HG03175 (cell line): ENCODE measurements around the gene MRPL16.

Experiments used
- ATAC-seq: cut with Tn5 transposase; IDR thresholded peaks from one replicate; pipeline ENCODE4 v1.9.1; 2021; ENCODE audit warnings: mild to moderate bottlenecking, moderate library complexity; ENCODE audit not compliant: unreplicated experiment

Gene MRPL16

GRCh38 chr11:59776210-59777066 is 34.1 kb downstream of the MRPL16 start:
- no peak for ATAC-seq

DNA sequence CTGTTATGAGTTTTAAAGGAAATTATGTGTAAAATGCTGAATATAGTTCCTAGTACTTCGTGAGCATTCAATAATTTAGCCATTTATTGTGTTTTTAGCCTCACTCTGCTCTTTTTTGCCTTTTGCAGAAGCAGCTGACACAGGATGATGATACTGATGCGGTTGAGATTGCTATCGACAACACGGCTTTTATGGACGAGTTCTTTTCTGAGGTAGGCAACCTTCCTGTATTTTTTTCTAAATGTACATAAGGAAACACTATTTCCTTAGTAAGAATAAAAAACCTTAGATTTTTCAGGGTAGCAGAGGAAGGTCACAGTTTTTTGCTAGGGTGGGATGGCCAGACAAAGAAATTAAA is 37.5 kb downstream of the MRPL16 start:
- ATAC-seq: no peak

- no peak for ATAC-seq
Measured at GRCh38 chr11:59771605-59772004, 39.0 kb downstream of the MRPL16 start.

DNA sequence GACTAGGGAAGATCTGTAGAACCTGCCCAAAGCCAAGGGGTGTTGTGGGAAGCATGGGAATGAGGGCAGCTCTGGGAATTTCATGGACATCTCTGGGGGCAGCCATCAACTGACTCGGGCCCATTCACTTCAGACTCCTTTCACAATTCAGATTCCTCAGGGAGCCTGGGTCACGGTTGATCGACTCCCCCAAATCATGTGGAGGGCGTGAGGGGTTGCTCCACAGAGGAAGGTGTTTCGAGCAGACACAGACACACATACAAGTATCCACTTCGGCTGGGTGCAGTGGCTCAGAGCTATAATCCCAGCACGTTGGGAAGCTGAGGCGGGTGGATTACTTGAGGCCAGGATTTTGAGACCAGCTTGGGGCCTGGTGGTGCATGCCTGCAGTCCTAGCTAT is 39.7 kb downstream of the MRPL16 start:
- ATAC-seq: no peak

DNA sequence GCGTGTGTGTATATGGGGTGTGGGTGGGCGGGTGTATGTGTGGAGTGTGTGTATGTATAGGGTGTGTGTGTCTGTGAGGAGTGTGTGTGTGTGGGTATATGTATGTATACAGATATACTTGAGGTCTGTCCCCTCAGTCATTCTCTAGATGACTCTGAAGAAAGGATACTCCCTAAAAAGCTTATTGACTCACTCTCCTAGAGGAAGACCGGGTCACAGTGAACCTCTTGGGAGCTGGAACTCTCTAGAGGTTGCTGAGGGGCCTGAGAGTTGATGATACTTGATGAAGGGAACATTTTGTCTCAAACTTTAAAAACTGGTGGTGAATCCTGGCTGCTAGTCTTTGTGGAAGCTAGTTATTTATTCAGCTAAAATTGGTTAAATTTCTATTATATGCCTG is 40.3 kb downstream of the MRPL16 start:
- no peak for ATAC-seq

- no peak for ATAC-seq
Measured at GRCh38 chr11:59769828-59770227, 40.8 kb downstream of the MRPL16 start.

DNA sequence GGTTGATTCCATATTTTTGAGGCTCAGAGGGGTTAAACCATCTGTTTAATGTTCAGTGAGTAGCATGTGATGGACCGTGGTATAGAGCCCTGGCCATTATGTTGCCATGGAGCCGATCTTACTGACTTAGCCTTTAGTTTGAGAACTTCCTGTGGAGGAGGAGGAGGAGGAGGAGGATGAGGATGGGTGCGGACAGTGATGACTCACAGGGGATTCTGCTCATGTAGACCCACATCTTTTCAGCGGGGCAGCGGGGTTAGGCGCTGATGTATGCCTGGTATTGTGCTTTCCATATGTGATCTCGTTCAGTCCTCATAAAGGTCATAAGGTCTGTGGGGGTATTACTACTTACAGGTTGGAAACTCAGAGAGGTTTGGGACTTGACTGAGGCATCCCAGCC is 41.5 kb downstream of the MRPL16 start:
- ATAC-seq: no peak

DNA sequence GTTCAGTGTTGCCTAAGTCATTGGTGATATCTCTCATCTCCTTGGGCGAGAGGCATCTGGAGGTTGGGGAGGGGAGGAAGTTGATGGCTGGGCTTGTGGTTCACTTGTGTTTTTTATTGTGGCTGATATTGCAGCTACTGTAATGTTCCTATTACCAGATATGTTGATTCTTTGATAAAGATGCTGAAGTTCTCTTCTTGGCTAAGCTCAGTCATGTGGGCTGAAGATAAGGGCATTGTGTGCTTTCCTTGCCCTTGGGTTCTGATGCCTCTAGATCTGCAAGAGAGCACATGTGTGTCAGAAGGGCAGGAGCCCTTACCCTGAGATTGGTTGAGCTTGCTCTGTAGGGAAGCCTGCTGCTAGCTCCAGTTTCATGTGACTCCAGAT is 43.4 kb downstream of the MRPL16 start:
- ATAC-seq: no peak

DNA sequence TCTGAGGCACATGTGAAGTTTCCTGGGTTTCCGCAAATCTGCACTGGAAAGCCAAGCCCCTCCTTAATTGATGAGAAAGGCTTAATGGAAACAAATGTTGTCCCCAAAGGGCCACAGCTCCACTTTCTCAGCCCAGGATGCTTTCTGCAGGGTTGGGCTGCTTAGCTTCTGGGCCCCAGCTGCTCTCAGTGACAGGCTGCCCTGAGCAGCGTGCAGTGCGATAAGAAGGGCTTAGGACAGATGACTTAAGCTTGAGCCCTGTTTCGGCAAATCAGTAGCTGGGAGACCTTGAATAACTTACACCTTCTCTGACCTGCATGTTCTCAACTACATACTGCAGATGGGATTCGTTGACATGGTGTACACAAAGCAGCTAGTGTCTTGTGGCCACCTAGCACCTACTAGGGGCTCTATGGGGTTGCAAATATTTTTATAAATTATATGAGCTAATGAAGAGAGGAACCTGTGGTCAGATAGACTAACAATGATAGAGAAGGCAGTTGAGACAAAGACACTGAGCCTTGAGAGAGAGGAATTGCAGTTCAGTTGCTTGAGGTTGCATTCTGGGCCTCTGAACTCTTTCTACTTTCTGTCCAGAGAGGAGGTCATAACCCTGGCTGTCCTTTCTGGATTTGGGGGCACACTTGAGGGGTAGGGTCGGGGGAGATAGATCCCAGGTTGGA is 43.9 kb downstream of the MRPL16 start:
- no peak for ATAC-seq

GRCh38 chr11:59765068-59765735 is 45.4 kb downstream of the MRPL16 start:
- ATAC-seq: no peak

DNA sequence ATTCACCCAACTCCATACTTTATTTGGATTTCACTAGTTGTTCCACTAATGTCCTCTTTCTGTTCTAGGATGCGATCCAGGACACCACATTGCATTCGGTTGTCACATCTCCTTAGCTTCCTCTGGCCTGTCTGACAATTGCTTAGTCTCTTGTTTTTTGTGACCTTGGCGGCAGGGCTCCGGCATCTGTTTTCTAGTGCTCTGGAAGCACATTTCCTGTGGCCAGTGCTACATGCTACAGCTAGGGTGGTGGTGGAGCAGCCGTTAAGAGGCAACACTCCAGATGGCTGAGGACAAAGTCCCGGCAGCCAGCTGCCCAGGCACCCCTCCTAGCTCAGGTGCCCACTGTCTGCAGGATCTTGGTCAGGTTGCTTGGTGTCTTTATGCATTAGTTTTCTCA is 48.6 kb downstream of the MRPL16 start:
- ATAC-seq: no peak

- ATAC-seq: no peak
Measured at GRCh38 chr11:59760771-59761170, 49.8 kb downstream of the MRPL16 start.

DNA sequence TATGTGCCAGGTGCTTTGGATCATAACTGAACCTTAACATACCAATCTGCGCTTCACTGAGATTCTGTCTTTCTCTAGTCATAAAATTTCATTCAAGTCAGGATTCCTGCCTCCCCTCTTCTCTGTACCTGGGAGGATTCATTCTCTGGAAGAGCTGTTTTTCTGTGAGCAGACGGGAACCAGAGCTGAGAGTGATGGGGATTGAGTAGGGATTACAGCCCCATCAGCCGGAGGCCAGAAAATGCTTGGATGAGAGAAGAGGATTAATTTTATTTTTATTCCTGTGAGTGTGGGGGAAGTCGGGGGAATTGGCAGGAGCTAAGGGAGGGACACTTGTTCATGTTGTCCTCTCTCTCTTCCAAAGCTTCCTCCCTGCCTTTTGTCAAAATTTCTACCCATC is 50.7 kb downstream of the MRPL16 start:
- no peak for ATAC-seq

GRCh38 chr11:59758401-59759037 is 52.1 kb downstream of the MRPL16 start:
- ATAC-seq: no peak

GRCh38 chr11:59756845-59757244 is 53.7 kb downstream of the MRPL16 start:
- ATAC-seq: peak; percentile 40

DNA sequence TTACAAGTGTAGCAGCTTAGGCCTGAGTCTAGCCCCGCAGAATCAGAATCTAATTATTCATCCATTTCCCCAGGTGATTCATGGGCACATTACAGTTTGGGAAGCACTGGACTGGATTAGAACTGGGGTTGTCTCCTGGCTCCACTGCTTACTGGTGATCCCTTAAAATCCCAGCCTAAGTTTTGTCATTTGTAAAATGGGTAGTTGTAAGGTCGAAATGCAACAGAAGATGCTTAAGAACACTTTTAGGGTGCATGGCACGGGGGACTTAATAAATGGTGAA is 54.1 kb downstream of the MRPL16 start:
- ATAC-seq: no peak
